ENCODE data around the gene NOX3. TPM values are rescaled to one million over a fixed set of nuclear protein-coding genes. Genes with fewer than 3 reads are reported as not detected.

The NOX3 gene
- total RNA-seq, 1 experiment from 2014 or later = not detected

DNA sequence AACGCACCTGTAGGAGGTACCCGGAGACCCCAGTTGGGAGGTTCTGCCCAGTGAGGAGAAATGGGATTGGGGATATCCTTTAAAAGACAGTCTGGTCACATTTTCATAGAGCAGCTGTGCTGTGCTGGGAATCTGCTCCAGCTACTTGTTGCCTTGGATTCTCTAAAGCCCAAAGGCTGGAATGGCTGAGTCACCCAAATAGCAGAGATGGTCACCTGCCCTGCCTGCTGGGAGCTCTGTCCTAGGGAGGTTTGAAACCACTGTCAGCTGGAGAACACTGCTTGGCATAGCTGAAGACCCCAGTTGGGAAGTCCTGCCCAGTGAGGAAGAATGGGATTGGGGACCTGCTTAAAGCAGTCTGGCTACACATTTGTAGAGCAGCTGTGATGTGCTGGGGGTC lies 106.5 kb downstream of the NOX3 start:
- H3K4me3 Mint-ChIP-seq = no peak overlapping the region
- Histone ChIP-seq H3K18ac (ENCODE audit: insufficient read length, low read depth, low read length) (no peak overlapping the region), H2BK5ac (ENCODE audit: insufficient read length, low read length) (no peak overlapping the region), H4K91ac (ENCODE audit: insufficient read length, low read depth, low read length) (no peak overlapping the region), H3K4me1 (ENCODE audit: insufficient read depth, low read length) (no peaks in the 10 kb centered on the region), H3K79me1 (ENCODE audit: insufficient read depth, low read depth, low read length, poor library complexity, severe bottlenecking) (no peaks in the 10 kb centered on the region), H2AFZ (ENCODE audit: low read length) (no peak overlapping the region), H2BK120ac (ENCODE audit: low read depth, low read length, poor library complexity, severe bottlenecking) (no peak overlapping the region), H2BK20ac (ENCODE audit: low read depth, low read length, poor library complexity, severe bottlenecking) (no peak overlapping the region), H3K56ac (ENCODE audit: insufficient read length, low read depth, low read length) (no peak overlapping the region), H3K9ac (ENCODE audit: extremely low read depth, insufficient read length, low read length) (no peak overlapping the region), H2BK15ac (ENCODE audit: low read depth, low read length) (no peak overlapping the region), H2AK5ac (ENCODE audit: insufficient read length, low read length) (no peak overlapping the region), H4K8ac (replicated peaks; ENCODE audit: insufficient read length, low read depth, low read length) (no peak overlapping the region), H3K23ac (ENCODE audit: insufficient read length, low read depth, low read length) (no peak overlapping the region), H3K4ac (ENCODE audit: low read depth, low read length) (no peak overlapping the region), H3K27ac (ENCODE audit: insufficient read length, low read depth, low read length) (no peak overlapping the region), H3K79me2 (ENCODE audit: insufficient read depth, low read length) (no peaks in the 10 kb centered on the region), H4K20me1 (ENCODE audit: control insufficient read depth, insufficient read depth, insufficient read length) (no peaks in the 10 kb centered on the region), H3K14ac (ENCODE audit: insufficient read depth, low read length) (no peak overlapping the region), H3K9me3 (ENCODE audit: control insufficient read depth, low read depth, low read length) (no peaks in the 10 kb centered on the region), H3K4me2 (ENCODE audit: insufficient read depth, insufficient read length, low read length) (no peak overlapping the region), H3K23me2 (ENCODE audit: insufficient read length, low read depth, low read length, poor library complexity, severe bottlenecking) (no peaks in the 10 kb centered on the region), H3K27me3 (ENCODE audit: insufficient read depth, low read length) (no peaks in the 10 kb centered on the region), H2BK12ac (ENCODE audit: insufficient read length, low read depth, low read length) (no peak overlapping the region), H4K5ac (ENCODE audit: insufficient read length, low read depth, low read length) (no peak overlapping the region), H3T11ph (ENCODE audit: low read length) (no peak overlapping the region)
- no peak for DNase-seq
- peaks cover 25 to 27% of the 10 kb centered on the region in 2 experiments for H3K9me3 Mint-ChIP-seq
- H3K27me3 Mint-ChIP-seq (ENCODE audit: low read depth) = no peaks in the 10 kb centered on the region
- H3K27ac Mint-ChIP-seq = no peak overlapping the region; a peak in 1 of 7 replicates
- no peaks in the 10 kb centered on the region for H3K4me1 Mint-ChIP-seq
- H3K36me3 Mint-ChIP-seq (ENCODE audit: insufficient read depth in 1 of 3, low read depth in 3 of 3) = peaks cover 0 to 22% (median under 1%) of the 10 kb centered on the region in 3 experiments; a peak in 3 of 7 replicates
- TF ChIP-seq, protein P1, sequence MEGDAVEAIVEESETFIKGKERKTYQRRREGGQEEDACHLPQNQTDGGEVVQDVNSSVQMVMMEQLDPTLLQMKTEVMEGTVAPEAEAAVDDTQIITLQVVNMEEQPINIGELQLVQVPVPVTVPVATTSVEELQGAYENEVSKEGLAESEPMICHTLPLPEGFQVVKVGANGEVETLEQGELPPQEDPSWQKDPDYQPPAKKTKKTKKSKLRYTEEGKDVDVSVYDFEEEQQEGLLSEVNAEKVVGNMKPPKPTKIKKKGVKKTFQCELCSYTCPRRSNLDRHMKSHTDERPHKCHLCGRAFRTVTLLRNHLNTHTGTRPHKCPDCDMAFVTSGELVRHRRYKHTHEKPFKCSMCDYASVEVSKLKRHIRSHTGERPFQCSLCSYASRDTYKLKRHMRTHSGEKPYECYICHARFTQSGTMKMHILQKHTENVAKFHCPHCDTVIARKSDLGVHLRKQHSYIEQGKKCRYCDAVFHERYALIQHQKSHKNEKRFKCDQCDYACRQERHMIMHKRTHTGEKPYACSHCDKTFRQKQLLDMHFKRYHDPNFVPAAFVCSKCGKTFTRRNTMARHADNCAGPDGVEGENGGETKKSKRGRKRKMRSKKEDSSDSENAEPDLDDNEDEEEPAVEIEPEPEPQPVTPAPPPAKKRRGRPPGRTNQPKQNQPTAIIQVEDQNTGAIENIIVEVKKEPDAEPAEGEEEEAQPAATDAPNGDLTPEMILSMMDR (conservative IDR thresholded peaks at IDR 0.05) = no peak
- no CpG with 5 or more reads among the region's 2 CpGs for WGBS (ENCODE audit: extremely low coverage, insufficient read length, low lambda C conversion rate)
